GM10248 (cell line): ENCODE results near the gene METAP1D.

Source experiments
- CTCF ChIA-PET: fragments of 300-600 bp; sonication (Branson Sonifier 250); formaldehyde crosslinking; extraction: SDS; loops from one replicate; lab custom pipeline; 2021; ENCODE audit warnings: antibody characterized with exemption; lab: Yijun Ruan, JAX
- POLR2A ChIA-PET: fragments of 350-650 bp; sonication (Branson Sonifier 250); formaldehyde crosslinking; extraction: SDS; loops from one replicate; lab custom pipeline; 2020; ENCODE audit warnings: antibody characterized with exemption; lab: Yijun Ruan, JAX
- DNase-seq: peaks from one replicate; pipeline ENCODE4 v3.0.0; 2012; ENCODE audit errors: extremely low spot score
- TF ChIP-seq, protein P1 (sequence below): IDR thresholded peaks from 2 replicates; pipeline ENCODE4 v1.5.1; 2012; ENCODE audit warnings: mild to moderate bottlenecking, low read depth; ENCODE audit errors: extremely low read depth, missing control alignments, control extremely low read depth

METAP1D gene

DNA sequence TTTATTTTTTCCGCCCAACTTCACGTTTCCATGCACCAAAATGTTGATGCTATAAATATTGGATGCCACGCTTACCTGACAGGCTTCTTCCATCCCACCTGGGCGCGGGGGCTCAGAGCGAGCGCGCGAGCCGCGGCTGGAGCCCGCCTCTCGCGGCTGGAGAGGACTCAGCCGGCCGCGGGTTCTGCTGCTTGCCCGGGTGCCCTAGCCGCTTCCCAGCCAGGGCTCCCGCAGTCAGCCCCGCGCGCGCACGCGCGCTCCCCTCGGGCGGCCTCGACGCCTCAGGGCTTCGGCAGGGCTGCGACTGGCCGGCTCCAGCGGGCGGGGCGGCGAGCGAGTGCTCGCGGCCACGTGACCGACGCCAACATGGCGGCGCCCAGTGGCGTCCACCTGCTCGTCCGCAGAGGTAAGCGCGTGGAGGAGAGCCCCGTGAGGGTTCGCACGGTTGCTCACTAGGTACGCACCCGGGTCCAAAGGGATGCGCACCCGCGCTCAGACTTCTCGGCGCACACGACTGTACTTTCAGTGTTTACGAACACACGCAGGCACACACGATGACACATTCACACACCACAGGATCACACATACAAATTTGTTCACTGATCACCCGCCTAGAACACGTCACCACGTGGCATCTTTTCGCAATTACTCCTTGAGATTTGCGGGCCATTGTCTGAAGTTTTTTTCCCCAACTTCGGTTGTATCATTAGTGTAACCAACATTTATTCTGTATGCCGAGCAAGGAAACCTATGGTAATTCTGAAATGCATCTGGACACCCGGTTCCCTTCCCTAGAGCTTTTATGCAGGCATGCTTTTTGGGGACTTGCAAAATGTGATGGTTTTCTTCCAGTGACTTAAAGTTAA lies at the start of gene METAP1D:
TSS of gene METAP1D (plus strand) at position 350 of the 866 bp plus-strand sequence. CDS start at position 367, 17 bp downstream.
- CTCF ChIA-PET = interaction anchor here (0.6 to 1.5 kb wide), 2 partner anchors 10 kb away, joined by 3 to 5 read pairs; no protein-coding TSS in a partner anchor
- TF ChIP-seq, protein P1, sequence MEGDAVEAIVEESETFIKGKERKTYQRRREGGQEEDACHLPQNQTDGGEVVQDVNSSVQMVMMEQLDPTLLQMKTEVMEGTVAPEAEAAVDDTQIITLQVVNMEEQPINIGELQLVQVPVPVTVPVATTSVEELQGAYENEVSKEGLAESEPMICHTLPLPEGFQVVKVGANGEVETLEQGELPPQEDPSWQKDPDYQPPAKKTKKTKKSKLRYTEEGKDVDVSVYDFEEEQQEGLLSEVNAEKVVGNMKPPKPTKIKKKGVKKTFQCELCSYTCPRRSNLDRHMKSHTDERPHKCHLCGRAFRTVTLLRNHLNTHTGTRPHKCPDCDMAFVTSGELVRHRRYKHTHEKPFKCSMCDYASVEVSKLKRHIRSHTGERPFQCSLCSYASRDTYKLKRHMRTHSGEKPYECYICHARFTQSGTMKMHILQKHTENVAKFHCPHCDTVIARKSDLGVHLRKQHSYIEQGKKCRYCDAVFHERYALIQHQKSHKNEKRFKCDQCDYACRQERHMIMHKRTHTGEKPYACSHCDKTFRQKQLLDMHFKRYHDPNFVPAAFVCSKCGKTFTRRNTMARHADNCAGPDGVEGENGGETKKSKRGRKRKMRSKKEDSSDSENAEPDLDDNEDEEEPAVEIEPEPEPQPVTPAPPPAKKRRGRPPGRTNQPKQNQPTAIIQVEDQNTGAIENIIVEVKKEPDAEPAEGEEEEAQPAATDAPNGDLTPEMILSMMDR = no peak
- POLR2A ChIA-PET = no interaction called here
- peak; percentile 97 for DNase-seq

- ChIA-PET CTCF (interaction anchor here (1.0 kb wide), 1 partner anchor 11 kb away, joined by 3 read pairs; no protein-coding TSS in a partner anchor), POLR2A (no interaction called here)
- TF ChIP-seq, protein P1 = no peak
- DNase-seq = no peak
Observed at GRCh38 chr2:171952276-171952675, 47.5 kb upstream of the METAP1D start.

DNA sequence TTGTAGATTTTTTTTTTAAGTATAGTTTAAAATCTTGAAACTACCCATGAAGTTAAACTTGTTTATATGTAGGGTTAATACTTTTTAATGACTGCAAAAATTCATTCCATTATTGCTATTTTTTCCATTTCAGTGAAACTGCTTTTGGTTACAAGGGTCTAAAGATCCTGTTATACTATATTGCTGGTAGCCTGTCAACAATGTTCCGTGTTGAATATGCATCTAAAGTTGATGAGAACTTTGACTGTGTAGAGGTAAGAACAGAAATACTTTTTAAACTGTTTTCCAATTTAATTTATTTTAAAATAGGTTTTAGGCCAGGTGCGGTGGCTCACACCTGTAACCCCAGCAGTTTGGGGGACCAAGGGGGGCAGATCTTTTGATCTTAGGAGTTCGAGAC lies 47.0 kb upstream of the METAP1D start:
- ChIA-PET POLR2A (no interaction called here), CTCF (interaction anchor here (1.0 kb wide), 1 partner anchor 12 kb away, joined by 3 read pairs; no protein-coding TSS in a partner anchor)
- DNase-seq = no peak
- TF ChIP-seq, protein P1 = no peak

- POLR2A ChIA-PET = no interaction called here
- TF ChIP-seq, protein P1 = no peak
- DNase-seq = no peak
- CTCF ChIA-PET = interaction anchor here (0.7 to 2.2 kb wide), 2 partner anchors 15 to 32 kb away, joined by 3 to 7 read pairs; no protein-coding TSS in a partner anchor
Observed at GRCh38 chr2:171956135-171956825, 43.5 kb upstream of the METAP1D start.

DNA sequence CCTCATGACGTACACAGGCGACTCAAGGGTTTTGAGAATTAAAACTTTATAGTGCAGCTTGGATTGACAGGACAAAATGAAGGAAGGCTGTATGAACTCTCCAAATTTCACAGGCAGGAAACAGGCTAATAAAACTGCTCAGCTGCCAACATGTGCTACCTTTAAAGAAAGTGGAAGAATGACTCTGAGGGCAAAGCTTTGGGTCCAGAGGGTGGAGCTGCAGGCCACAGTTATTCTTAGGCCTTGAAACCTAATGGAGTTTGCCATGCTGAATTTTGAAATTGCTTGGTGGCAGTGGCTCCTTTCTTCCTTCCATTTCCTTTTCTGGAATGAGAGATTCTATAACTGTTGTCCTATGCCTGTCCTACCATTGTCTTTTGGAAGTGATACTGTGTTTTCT lies 42.7 kb upstream of the METAP1D start:
- POLR2A ChIA-PET = no interaction called here
- TF ChIP-seq, protein P1 = peak; percentile 31
- no peak for DNase-seq
- CTCF ChIA-PET = interaction anchor here (0.7 to 2.2 kb wide), 2 partner anchors 16 to 33 kb away, joined by 3 to 7 read pairs; no protein-coding TSS in a partner anchor

- TF ChIP-seq, protein P1 = no peak
- DNase-seq = no peak
- POLR2A ChIA-PET = no interaction called here
- CTCF ChIA-PET = interaction anchor here (0.9 to 2.1 kb wide), 3 partner anchors 13 to 148 kb away, joined by 3 to 5 read pairs (median 4); no protein-coding TSS in a partner anchor
Observed at GRCh38 chr2:171958475-171958874, 41.3 kb upstream of the METAP1D start.
